Gastrocnemius medialis (tissue), 4 donors: ENCODE results near the gene PYGL. TPM values are rescaled to one million over a fixed set of nuclear protein-coding genes. Genes with fewer than 3 reads are reported as not detected.

Experiments used
- ATAC-seq, 2 donors: fragments of 150-250 bp; one replicate each; pipeline ENCODE4 v1.9.1; 2016
- DNase-seq, 2 donors: peaks; one replicate each; pipeline ENCODE4 v3.0.0-alpha.2; 2019
- H3K27ac ChIP-seq, 4 donors: fragments of 200-600 bp; sonication (generic); 1 replicate in 1 of 4; 2 replicates in 3 of 4; pipeline ENCODE4 v1.5.1; 2016 to 2018; ENCODE audit warnings: mild to moderate bottlenecking in 2 of 4, moderate library complexity in 1 of 4
- H3K27me3 ChIP-seq, 3 donors: fragments of 200-600 bp; sonication (generic) in 2 of 3; 1 replicate in 1 of 3; 2 replicates in 2 of 3; pipeline versions ENCODE4 v1.5.1 to v1.6.0; 2016 to 2019; ENCODE audit warnings: mild to moderate bottlenecking in 1 of 3, moderate library complexity in 1 of 3
- H3K36me3 ChIP-seq, 2 donors: fragments of 200-600 bp; sonication (generic) in 1 of 2; one replicate each; pipeline ENCODE4 v1.5.1; 2017 to 2018
- H3K4me1 ChIP-seq, 2 donors: fragments of 200-600 bp; sonication (generic) in 1 of 2; one replicate each; pipeline ENCODE4 v1.5.1; 2016 to 2017; ENCODE audit warnings: mild to moderate bottlenecking in 2 of 2
- H3K4me3 ChIP-seq, 4 donors: fragments of 200-600 bp; sonication (generic) in 3 of 4; 1 replicate in 1 of 4; 2 replicates in 3 of 4; pipeline ENCODE4 v1.5.1; 2016 to 2019; ENCODE audit warnings: mild to moderate bottlenecking in 2 of 4
- H3K9me3 ChIP-seq, 3 donors: fragments of 200-600 bp; sonication (generic) in 2 of 3; 1 replicate in 1 of 3; 2 replicates in 2 of 3; pipeline ENCODE4 v1.5.1; 2016 to 2019
- POLR2A ChIP-seq, 2 donors: fragments of 450-650 bp; IDR thresholded peaks; one replicate each; pipeline ENCODE4 v1.6.1; 2017; ENCODE audit warnings: antibody characterized with exemption in 2 of 2, mild to moderate bottlenecking in 2 of 2, moderate library complexity in 2 of 2
- in situ Hi-C, 4 donors: fragments of 200-750 bp; cut with MboI; loops; one replicate each; pipeline versions ENCODE4 v1.15.0 to v1.8.0; 2017; ENCODE audit warnings: low sequenced_read_pairs in 4 of 4
- intact Hi-C: fragments of 100-400 bp; cut with DNase I; formaldehyde crosslinking; loops from one replicate; pipeline ENCODE4 v1.15.1; 2023; ENCODE audit warnings: low total_unique reads
- total RNA-seq, 4 donors: library from RNA; depleted of rRNA; stranded (reverse); fragments of >200 nt; gene quantifications; one replicate each; pipeline versions ENCODE4 v1.1.0 to v1.2.3, GENCODE V29; 2016
- TF ChIP-seq, protein P1 (sequence below), 5 experiments: fragments of 450-650 bp in 3 of 5; fragments of 200-600 bp in 2 of 5; sonication (generic) in 2 of 5; IDR thresholded peaks in 4 of 5; conservative IDR thresholded peaks in 1 of 5; 1 replicate in 4 of 5; 2 replicates in 1 of 5; pipeline ENCODE4 v1.5.1; 2016 to 2019; ENCODE audit warnings: antibody characterized with exemption in 5 of 5, mild to moderate bottlenecking in 3 of 5, moderate library complexity in 3 of 5

PYGL gene
- total RNA-seq, 4 donors from 2014 or later = 4.8 to 8.6 (median 6.4) TPM

DNA sequence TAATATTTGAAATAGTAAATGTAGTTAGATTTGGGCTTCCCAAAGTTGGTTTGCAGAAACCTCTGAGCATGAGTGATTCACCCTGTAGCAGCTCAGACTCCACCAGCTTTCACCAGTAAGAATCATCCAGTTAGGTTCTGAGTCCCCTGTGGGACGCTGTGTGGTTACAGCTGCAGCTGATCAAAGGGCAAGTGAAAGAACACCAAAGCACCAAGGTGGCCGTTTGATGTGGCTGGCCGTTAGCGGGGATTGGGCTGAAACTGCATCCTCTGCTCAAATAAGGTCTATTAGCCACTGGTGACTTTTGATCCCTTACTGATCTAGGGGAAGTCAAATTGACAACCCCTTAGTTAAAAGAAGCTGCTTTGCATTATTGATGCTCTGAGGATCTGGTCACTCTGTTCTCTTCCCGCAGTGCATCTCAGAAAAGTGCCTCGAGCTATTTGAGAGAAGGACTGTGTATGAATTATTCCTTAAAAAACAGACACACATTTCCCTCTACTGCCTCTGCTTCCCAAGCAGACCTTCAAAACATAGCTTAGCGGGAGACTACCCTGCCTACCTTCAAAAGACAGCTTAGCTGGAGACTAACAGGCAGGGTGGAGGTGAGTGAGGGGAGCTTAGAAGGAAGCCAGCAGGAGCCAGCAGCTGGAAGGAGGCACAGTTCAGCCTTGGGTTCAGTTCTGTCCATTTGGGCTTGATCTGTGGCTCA is 68.8 kb downstream of the PYGL start:
- Histone ChIP-seq H3K9me3 (no peaks in the 10 kb centered on the region), H3K27me3 (peaks cover 16 to 29% (median 19%) of the 10 kb centered on the region in 3 donors), H3K36me3 (no peaks in the 10 kb centered on the region), H3K4me3 (no peak overlapping the region), H3K4me1 (no peaks in the 10 kb centered on the region), H3K27ac (no peak overlapping the region)
- DNase-seq (no peak), ATAC-seq (no peak)
- intact Hi-C loops (no loop called here), in situ Hi-C loops (no loop called here)
- TF ChIP-seq POLR2A (IDR thresholded peaks at IDR 0.05) = no peak
- TF ChIP-seq, protein P1, sequence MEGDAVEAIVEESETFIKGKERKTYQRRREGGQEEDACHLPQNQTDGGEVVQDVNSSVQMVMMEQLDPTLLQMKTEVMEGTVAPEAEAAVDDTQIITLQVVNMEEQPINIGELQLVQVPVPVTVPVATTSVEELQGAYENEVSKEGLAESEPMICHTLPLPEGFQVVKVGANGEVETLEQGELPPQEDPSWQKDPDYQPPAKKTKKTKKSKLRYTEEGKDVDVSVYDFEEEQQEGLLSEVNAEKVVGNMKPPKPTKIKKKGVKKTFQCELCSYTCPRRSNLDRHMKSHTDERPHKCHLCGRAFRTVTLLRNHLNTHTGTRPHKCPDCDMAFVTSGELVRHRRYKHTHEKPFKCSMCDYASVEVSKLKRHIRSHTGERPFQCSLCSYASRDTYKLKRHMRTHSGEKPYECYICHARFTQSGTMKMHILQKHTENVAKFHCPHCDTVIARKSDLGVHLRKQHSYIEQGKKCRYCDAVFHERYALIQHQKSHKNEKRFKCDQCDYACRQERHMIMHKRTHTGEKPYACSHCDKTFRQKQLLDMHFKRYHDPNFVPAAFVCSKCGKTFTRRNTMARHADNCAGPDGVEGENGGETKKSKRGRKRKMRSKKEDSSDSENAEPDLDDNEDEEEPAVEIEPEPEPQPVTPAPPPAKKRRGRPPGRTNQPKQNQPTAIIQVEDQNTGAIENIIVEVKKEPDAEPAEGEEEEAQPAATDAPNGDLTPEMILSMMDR (IDR thresholded peaks at IDR 0.05 in 4 of 5, conservative IDR thresholded peaks at IDR 0.05 in 1 of 5) = no peak

DNA sequence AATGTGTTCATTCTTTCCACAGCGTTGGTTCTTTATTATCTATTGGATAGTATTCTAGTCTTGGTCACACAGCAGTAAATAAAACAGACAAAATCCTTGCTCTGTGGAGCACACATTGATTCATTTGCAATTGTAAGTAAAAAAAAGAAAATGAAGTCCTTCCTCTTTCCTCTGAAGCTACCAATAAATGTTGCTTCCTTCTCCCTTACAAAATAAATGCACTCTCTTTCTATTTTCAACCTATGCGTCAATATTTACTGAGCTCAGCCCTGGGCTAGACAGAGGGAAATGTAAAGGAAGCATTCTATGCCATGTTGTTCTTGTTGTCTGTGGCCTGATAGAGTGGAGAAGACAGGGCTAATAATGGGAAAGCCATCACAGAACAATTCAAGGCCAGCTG is 69.5 kb downstream of the PYGL start:
- H3K4me3 ChIP-seq = no peak overlapping the region
- no peaks in the 10 kb centered on the region for H3K4me1 ChIP-seq
- peaks cover 23 to 35% (median 27%) of the 10 kb centered on the region in 3 donors for H3K27me3 ChIP-seq
- TF ChIP-seq POLR2A (IDR thresholded peaks at IDR 0.05) = no peak
- TF ChIP-seq, protein P1 (IDR thresholded peaks at IDR 0.05 in 4 of 5, conservative IDR thresholded peaks at IDR 0.05 in 1 of 5) = no peak
- in situ Hi-C loops (no loop called here), intact Hi-C loops (no loop called here)
- H3K36me3 ChIP-seq = no peaks in the 10 kb centered on the region
- DNase-seq (no peak), ATAC-seq (no peak)
- no peak overlapping the region for H3K27ac ChIP-seq
- no peaks in the 10 kb centered on the region for H3K9me3 ChIP-seq

DNA sequence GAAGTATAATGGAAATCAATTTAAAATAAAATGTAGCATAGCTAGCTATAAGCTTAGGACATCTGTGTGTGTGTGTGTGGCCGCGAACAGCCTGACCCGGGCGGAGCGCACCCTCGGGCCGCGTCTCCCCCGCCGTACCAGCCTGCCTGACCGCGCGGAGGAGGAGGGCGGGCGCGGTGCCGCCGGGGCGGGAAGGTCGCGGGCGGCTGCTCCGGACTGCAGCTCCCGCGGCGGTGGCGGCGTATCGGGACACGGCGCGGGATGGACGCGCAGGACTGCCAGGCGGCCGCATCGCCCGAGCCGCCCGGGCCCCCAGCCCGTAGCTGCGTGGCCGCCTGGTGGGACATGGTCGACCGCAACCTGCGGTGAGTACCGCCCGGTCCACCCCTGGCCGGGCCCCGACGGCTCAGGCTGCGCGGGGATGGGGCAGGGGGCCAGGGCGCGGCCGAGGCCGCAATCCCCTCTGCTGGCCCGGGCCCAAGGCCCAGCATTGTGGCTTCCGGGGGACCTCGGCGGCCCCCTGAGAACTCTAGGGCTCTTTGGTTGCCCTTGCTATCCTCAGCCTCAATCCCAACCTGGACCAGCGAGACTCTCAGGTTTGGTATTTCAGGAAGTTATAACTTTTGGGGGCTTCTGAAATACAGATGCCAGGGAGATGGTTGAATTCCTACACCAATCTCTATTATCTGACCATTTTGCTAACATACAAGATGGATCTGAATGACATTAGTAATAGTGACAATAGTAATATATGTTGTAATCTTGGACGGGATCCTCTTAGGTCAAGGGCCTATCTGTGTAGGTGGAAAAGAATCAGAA is 72.2 kb downstream of the PYGL start, which contains the start of gene ABHD12B:
ABHD12B (plus strand) TSS at position 140 of the 819 bp plus-strand sequence; CDS start at position 262, 122 bp downstream.
- DNase-seq (no peak), ATAC-seq (no peak)
- intact Hi-C loops = no loop called here
- TF ChIP-seq, protein P1 (IDR thresholded peaks at IDR 0.05 in 4 of 5, conservative IDR thresholded peaks at IDR 0.05 in 1 of 5) = no peak
- no peak for TF ChIP-seq POLR2A (IDR thresholded peaks at IDR 0.05)
- Histone ChIP-seq H3K27me3 (peaks cover 26 to 36% (median 32%) of the 10 kb centered on the region in 3 donors), H3K36me3 (no peaks in the 10 kb centered on the region), H3K4me1 (no peaks in the 10 kb centered on the region), H3K4me3 (no peak within 1 kb of the TSS), H3K9me3 (no peaks in the 10 kb centered on the region), H3K27ac (no peak within 1 kb of the TSS)
- in situ Hi-C loops = no loop called here

DNA sequence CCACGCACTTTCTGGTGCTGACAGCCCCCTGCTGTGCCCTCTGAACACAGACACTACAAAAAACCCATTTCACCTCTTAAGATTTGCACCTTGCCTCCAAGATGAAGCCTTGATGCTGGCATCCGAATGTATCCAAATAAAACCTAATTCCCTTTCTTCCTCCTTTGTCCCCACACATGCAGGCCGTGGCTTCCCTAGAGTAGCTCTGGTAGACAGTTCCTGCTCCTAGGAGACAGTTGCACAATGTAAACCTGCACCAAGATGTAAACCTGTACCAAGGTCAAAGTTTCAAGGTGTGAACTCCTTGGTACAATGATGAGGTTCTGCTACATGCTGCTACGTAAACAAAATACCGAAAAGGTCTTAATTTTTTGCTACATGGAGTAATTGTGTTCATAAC is 73.1 kb downstream of the PYGL start:
- no peak overlapping the region for H3K27ac ChIP-seq
- DNase-seq = no peak
- no peaks in the 10 kb centered on the region for H3K36me3 ChIP-seq
- H3K4me3 ChIP-seq = no peak overlapping the region
- intact Hi-C loops (no loop called here), in situ Hi-C loops (no loop called here)
- no peaks in the 10 kb centered on the region for H3K9me3 ChIP-seq
- no peak for TF ChIP-seq POLR2A (IDR thresholded peaks at IDR 0.05)
- TF ChIP-seq, protein P1 (IDR thresholded peaks at IDR 0.05 in 4 of 5, conservative IDR thresholded peaks at IDR 0.05 in 1 of 5) = no peak
- no peaks in the 10 kb centered on the region for H3K4me1 ChIP-seq
- peaks cover 26 to 34% (median 32%) of the 10 kb centered on the region in 3 donors for H3K27me3 ChIP-seq
- ATAC-seq = no peak
